ENCODE results near the gene ABCF2.

DNA sequence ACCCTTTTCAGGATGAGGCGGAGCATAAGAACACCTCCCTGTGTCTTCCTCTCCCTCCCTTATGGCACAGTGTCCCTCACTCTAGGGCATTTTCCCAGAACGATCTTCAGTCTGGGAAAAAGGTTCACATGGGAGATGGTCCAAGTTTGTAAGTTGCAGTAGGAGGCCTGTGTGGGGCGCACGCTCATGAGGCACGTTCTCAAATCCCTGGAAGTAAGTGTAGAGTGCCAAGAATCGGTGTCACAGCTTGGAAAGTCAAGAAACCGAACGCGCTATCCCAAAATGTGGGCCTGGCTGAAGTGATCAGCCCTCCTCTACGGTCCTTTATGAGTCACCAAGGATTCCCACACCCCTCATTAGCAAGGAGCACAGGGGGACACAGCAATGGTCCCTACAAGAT, 45.4 kb upstream of the ABCF2 start:
- TF ChIP-seq ZNF10 (CRISPR knock-in tag; IDR thresholded peaks at IDR 0.05; ENCODE audit: borderline replicate concordance, low read depth) (no peak), ZNF660 (CRISPR knock-in tag; IDR thresholded peaks at IDR 0.05; ENCODE audit: borderline replicate concordance, low read depth) (no peak)
- TF ChIP-seq, protein P1, sequence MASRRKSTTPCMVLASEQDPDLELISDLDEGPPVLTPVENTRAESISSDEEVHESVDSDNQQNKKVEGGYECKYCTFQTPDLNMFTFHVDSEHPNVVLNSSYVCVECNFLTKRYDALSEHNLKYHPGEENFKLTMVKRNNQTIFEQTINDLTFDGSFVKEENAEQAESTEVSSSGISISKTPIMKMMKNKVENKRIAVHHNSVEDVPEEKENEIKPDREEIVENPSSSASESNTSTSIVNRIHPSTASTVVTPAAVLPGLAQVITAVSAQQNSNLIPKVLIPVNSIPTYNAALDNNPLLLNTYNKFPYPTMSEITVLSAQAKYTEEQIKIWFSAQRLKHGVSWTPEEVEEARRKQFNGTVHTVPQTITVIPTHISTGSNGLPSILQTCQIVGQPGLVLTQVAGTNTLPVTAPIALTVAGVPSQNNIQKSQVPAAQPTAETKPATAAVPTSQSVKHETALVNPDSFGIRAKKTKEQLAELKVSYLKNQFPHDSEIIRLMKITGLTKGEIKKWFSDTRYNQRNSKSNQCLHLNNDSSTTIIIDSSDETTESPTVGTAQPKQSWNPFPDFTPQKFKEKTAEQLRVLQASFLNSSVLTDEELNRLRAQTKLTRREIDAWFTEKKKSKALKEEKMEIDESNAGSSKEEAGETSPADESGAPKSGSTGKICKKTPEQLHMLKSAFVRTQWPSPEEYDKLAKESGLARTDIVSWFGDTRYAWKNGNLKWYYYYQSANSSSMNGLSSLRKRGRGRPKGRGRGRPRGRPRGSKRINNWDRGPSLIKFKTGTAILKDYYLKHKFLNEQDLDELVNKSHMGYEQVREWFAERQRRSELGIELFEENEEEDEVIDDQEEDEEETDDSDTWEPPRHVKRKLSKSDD (CRISPR knock-in tag; IDR thresholded peaks at IDR 0.05; ENCODE audit: low read depth) = no peak
